ENCODE results near the gene ARHGAP15. TPM values are rescaled to one million over a fixed set of nuclear protein-coding genes. Genes with fewer than 3 reads are reported as not detected.
"Not testable (repeated sequence)": the region's sequence is repeated elsewhere in the genome, so short reads cannot be mapped to it uniquely, and the experiment has no call there.

Gene ARHGAP15
- 54.1 and 58.3 TPM in 2 replicates for total RNA-seq

DNA sequence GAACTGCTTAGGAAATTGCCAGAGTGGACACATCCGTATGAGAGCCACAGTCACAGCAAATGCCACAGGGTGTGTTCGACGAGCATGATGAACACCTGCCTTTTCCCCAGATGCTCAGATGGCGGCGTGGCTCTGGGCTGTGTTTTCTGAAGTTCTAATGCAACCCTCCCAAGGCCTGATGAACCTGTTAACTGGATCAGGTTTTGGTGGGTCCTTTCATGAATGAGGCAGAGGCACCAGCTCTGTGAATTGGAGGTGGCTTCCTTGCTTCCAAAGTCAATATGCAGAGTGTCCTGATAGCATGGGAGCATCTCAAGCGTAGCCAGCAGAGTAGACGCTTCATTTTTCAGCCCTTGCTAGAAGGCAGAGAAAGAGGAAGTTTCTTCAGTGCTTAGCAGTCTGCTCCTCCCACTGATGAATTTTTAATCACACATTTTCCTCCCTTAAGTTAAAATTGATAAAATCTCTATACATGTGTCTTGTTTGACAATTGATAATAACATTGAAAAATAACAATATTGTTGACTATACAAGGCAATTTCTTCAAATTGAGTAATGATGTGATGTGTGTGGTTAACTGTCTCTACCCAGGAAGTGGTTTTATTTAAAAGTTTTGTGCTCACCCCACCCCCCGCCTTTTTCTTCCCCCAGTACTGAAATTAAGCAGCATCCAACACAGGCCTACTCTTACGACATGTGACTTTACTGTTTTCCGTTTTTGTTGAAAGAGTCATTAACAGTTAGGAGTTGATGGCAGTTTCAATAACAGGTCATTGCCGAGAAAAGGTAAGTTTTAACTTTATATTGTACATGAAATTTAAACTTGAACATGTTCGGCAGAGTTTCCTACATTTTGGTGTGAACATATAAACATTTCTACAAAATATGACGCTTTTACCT is at the start of gene ARHGAP15:
ARHGAP15 (plus strand) TSS at position 739 of the 900 bp plus-strand sequence.
- Mint-ChIP-seq H3K36me3 (ENCODE audit: low read depth) (peaks cover 22% of the 10 kb centered on the region), H3K27me3 (ENCODE audit: low read depth) (no peaks in the 10 kb centered on the region), H3K4me3 (ENCODE audit: low read depth) (peak within 1 kb of the TSS; percentile 75), H3K27ac (peak within 1 kb of the TSS; percentile 99), H3K4me1 (ENCODE audit: low read depth) (peaks cover 34% of the 10 kb centered on the region), H3K9me3 (peaks cover 5% of the 10 kb centered on the region)
- DNase-seq (ENCODE audit: low spot score) = peak; percentile 66
- intact Hi-C loops (cut with micrococcal nuclease) = loop anchor here (1.0 to 10.0 kb wide), 7 partner anchors 12 to 266 kb away; no protein-coding TSS in a partner anchor

- intact Hi-C loops (cut with micrococcal nuclease) = loop anchor here (5.0 kb wide), 1 partner anchor 49 kb away; no protein-coding TSS in a partner anchor
- H3K36me3 Mint-ChIP-seq (ENCODE audit: low read depth) = no peaks in the 10 kb centered on the region
- H3K4me3 Mint-ChIP-seq (ENCODE audit: low read depth) = no peak overlapping the region
- peaks cover 28% of the 10 kb centered on the region for H3K4me1 Mint-ChIP-seq (ENCODE audit: low read depth)
- H3K9me3 Mint-ChIP-seq = no peaks in the 10 kb centered on the region
- no peak for DNase-seq (ENCODE audit: low spot score)
- peaks cover 6% of the 10 kb centered on the region for H3K27me3 Mint-ChIP-seq (ENCODE audit: low read depth)
- no peak overlapping the region for H3K27ac Mint-ChIP-seq
These were observed 47.6 kb upstream of the ARHGAP15 start for GRCh38 chr2:143081616-143082015.

- DNase-seq (ENCODE audit: low spot score) = no peak
- Mint-ChIP-seq H3K27ac (peak overlapping the region; percentile 22), H3K36me3 (ENCODE audit: low read depth) (no peaks in the 10 kb centered on the region), H3K9me3 (no peaks in the 10 kb centered on the region), H3K4me3 (ENCODE audit: low read depth) (no peak overlapping the region), H3K4me1 (ENCODE audit: low read depth) (peaks cover 34% of the 10 kb centered on the region), H3K27me3 (ENCODE audit: low read depth) (peaks cover 6% of the 10 kb centered on the region)
- intact Hi-C loops (cut with micrococcal nuclease) = loop anchor here (2.0 to 5.0 kb wide), 2 partner anchors 27 to 51 kb away; no protein-coding TSS in a partner anchor
These were observed 45.6 kb upstream of the ARHGAP15 start for GRCh38 chr2:143083636-143084035.

DNA sequence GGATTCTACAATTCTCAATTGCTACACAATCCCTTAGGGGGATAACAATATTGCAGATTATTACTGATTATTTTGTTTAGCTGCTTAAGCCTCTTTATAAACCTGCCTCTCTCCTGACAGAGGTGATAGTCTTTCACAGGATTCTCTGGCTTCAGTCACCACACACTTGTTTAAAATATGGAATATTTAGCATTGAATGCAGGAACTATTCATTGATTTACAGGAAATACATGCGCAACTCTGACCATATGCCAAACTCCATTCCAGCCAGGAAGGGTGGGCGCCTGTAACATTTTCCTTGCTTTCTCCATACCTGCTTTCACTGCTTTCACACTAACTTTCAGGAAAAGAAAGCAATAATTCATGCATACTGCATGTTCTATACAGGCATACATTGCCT is 44.8 kb upstream of the ARHGAP15 start:
- intact Hi-C loops (cut with micrococcal nuclease) = loop anchor here (2.0 to 5.0 kb wide), 2 partner anchors 26 to 52 kb away; no protein-coding TSS in a partner anchor
- H3K4me3 Mint-ChIP-seq (ENCODE audit: low read depth) = no peak overlapping the region
- no peaks in the 10 kb centered on the region for H3K36me3 Mint-ChIP-seq (ENCODE audit: low read depth)
- no peaks in the 10 kb centered on the region for H3K9me3 Mint-ChIP-seq
- no peak for DNase-seq (ENCODE audit: low spot score)
- peaks cover 34% of the 10 kb centered on the region for H3K4me1 Mint-ChIP-seq (ENCODE audit: low read depth)
- peaks cover 6% of the 10 kb centered on the region for H3K27me3 Mint-ChIP-seq (ENCODE audit: low read depth)
- H3K27ac Mint-ChIP-seq = no peak overlapping the region

- DNase-seq (ENCODE audit: low spot score) = no peak
- H3K9me3 Mint-ChIP-seq = no peaks in the 10 kb centered on the region
- peaks cover 2% of the 10 kb centered on the region for H3K27me3 Mint-ChIP-seq (ENCODE audit: low read depth)
- intact Hi-C loops (cut with micrococcal nuclease) = loop anchor here (2.0 kb wide), 1 partner anchor 26 kb away; no protein-coding TSS in a partner anchor
- H3K4me3 Mint-ChIP-seq (ENCODE audit: low read depth) = no peak overlapping the region
- peaks cover 34% of the 10 kb centered on the region for H3K4me1 Mint-ChIP-seq (ENCODE audit: low read depth)
- H3K27ac Mint-ChIP-seq = peak overlapping the region; percentile 81
- no peaks in the 10 kb centered on the region for H3K36me3 Mint-ChIP-seq (ENCODE audit: low read depth)
These were observed 44.0 kb upstream of the ARHGAP15 start for GRCh38 chr2:143085125-143085784.

DNA sequence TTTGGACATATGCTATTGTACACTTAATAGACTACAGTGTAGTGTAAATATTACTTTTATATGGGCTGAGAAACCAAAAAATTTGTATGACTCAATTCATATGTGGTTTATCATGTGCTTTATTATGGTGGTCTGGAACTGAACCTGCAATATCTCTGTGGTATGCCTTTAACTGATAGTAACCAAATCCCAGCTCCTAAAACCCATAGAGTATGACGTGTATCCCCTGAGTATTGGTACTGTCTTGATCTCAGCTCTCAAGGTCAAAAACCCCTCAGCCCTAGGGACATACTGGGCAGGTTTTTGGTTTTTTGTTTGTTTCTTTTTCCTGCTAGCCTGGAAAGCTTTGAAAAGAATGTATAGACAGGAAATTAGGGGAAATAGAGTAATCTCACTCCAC is 42.2 kb upstream of the ARHGAP15 start:
- Mint-ChIP-seq H3K4me3 (ENCODE audit: low read depth) (no peak overlapping the region), H3K27me3 (ENCODE audit: low read depth) (no peaks in the 10 kb centered on the region), H3K9me3 (no peaks in the 10 kb centered on the region), H3K4me1 (ENCODE audit: low read depth) (peaks cover 34% of the 10 kb centered on the region), H3K36me3 (ENCODE audit: low read depth) (no peaks in the 10 kb centered on the region), H3K27ac (no peak overlapping the region)
- intact Hi-C loops (cut with micrococcal nuclease) = no loop called here
- DNase-seq (ENCODE audit: low spot score) = no peak

DNA sequence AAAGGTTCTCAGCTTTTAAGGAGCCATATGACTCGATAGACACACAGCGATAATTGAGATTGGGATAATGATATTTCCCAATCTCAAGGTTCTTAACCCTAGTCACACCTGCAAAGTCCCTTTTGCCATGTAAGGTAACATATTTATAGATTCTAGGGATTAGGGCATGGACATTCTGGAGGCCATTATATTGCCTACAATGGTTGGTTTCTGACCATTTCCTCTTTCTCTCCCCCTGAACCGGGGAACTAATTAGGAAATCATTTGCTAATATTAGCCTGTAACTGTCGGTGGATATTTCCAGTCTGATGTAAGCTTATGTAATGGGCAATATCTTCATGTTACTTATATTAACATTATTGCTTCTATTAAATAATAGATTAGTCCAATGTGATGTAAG is 40.8 kb upstream of the ARHGAP15 start:
- Mint-ChIP-seq H3K9me3 (no peaks in the 10 kb centered on the region), H3K27ac (no peak overlapping the region)

DNA sequence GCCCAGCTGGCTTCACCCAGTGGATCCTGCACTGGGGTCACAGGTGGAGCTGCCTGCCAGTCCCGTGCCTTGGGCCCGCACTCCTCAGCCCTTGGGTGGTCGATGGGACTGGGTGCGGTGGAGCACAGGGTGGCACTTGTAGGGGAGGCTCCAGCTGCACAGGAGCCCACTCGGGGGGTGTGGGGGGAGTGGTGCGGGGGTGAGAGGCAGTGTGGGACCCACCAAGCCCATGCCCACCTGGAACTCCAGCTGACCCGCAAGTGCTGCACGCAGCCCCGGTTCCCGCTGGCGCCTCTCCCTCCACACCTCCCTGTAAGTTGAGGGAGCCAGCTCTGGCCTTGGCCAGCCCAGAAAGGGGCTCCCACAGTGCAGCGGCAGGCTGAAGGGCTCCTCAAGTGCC is 39.7 kb upstream of the ARHGAP15 start:
- H3K9me3 Mint-ChIP-seq; intact Hi-C loops (cut with micrococcal nuclease); DNase-seq (ENCODE audit: low spot score); H3K27ac Mint-ChIP-seq; H3K36me3 Mint-ChIP-seq (ENCODE audit: low read depth); H3K27me3 Mint-ChIP-seq (ENCODE audit: low read depth); H3K4me3 Mint-ChIP-seq (ENCODE audit: low read depth): not testable (repeated sequence)
- H3K4me1 Mint-ChIP-seq (ENCODE audit: low read depth) = peaks cover 24% of the 10 kb centered on the region

More for the DNA sequence above, 40.8 kb upstream of the ARHGAP15 start:
- Mint-ChIP-seq H3K4me1 (ENCODE audit: low read depth) (peaks cover 34% of the 10 kb centered on the region), H3K4me3 (ENCODE audit: low read depth) (no peak overlapping the region), H3K27me3 (ENCODE audit: low read depth) (no peaks in the 10 kb centered on the region), H3K36me3 (ENCODE audit: low read depth) (no peaks in the 10 kb centered on the region)
- intact Hi-C loops (cut with micrococcal nuclease) = no loop called here
- DNase-seq (ENCODE audit: low spot score) = no peak

GRCh38 chr2:143110758-143111428 is 18.3 kb upstream of the ARHGAP15 start:
- Mint-ChIP-seq H3K27me3 (ENCODE audit: low read depth) (peaks cover 8% of the 10 kb centered on the region), H3K9me3 (peaks cover 4% of the 10 kb centered on the region), H3K4me3 (ENCODE audit: low read depth) (no peak overlapping the region), H3K27ac (peak overlapping the region; percentile 64), H3K36me3 (ENCODE audit: low read depth) (no peaks in the 10 kb centered on the region), H3K4me1 (ENCODE audit: low read depth) (peaks cover 39% of the 10 kb centered on the region)
- peak; percentile 46 for DNase-seq (ENCODE audit: low spot score)
- intact Hi-C loops (cut with micrococcal nuclease) = loop anchor here (1.0 to 2.0 kb wide), 6 partner anchors 18 to 148 kb away; partner anchors contain the start of gene ARHGAP15

DNA sequence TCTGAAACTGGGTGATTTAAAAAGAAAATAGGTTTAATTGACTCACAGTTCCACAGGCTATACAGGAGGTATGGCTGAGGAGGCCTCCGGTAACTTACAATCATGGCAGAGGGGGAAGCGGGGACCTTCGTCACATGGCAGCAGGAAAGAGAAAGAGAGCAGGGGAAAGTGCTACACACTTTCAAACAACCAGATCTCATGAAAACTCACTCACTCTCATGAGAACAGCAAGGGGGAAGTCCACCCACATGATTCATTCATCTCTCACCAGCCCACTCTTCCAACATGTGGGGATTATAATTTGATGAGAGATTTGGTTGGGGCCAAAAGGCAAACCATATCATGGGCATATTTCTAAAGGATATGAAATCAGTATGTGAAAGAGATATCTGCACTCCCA is 12.0 kb upstream of the ARHGAP15 start:
- no peak for DNase-seq (ENCODE audit: low spot score)
- H3K9me3 Mint-ChIP-seq = peaks cover 23% of the 10 kb centered on the region
- intact Hi-C loops (cut with micrococcal nuclease) = no loop called here
- H3K27ac Mint-ChIP-seq = peak overlapping the region; percentile 17
- H3K36me3 Mint-ChIP-seq (ENCODE audit: low read depth) = peaks cover 13% of the 10 kb centered on the region
- H3K27me3 Mint-ChIP-seq (ENCODE audit: low read depth) = no peaks in the 10 kb centered on the region
- H3K4me1 Mint-ChIP-seq (ENCODE audit: low read depth) = peaks cover 31% of the 10 kb centered on the region
- H3K4me3 Mint-ChIP-seq (ENCODE audit: low read depth) = no peak overlapping the region

GRCh38 chr2:143121079-143121478 is 8.1 kb upstream of the ARHGAP15 start:
- H3K9me3 Mint-ChIP-seq = peaks cover 20% of the 10 kb centered on the region
- H3K4me3 Mint-ChIP-seq (ENCODE audit: low read depth) = no peak overlapping the region
- no peak for DNase-seq (ENCODE audit: low spot score)
- no peak overlapping the region for H3K27ac Mint-ChIP-seq
- peaks cover 19% of the 10 kb centered on the region for H3K4me1 Mint-ChIP-seq (ENCODE audit: low read depth)
- intact Hi-C loops (cut with micrococcal nuclease) = loop anchor here (10.0 kb wide), 1 partner anchor 274 kb away; no protein-coding TSS in a partner anchor
- H3K27me3 Mint-ChIP-seq (ENCODE audit: low read depth) = no peaks in the 10 kb centered on the region
- peaks cover 13% of the 10 kb centered on the region for H3K36me3 Mint-ChIP-seq (ENCODE audit: low read depth)

DNA sequence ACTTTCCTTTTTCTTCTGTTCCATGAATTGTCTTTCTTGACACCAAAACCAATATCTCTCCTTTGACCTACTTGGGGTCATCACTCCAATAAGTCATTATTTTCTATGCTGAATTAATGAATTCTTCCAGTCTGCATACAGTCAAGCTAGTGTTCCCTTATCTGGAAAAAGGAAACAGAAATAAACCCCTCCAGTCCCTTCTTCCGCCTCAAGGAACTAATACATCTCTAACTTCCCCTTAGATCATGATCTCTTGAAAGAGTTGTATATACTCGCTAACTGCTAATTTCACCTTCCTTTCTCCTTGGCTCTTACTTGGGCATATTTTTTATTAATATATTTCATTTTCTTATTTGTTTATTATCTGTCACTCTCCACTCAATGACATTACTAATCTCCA is 7.3 kb upstream of the ARHGAP15 start:
- H3K4me1 Mint-ChIP-seq (ENCODE audit: low read depth) = peaks cover 17% of the 10 kb centered on the region
- intact Hi-C loops (cut with micrococcal nuclease) = loop anchor here (10.0 kb wide), 1 partner anchor 273 kb away; no protein-coding TSS in a partner anchor
- no peak for DNase-seq (ENCODE audit: low spot score)
- H3K36me3 Mint-ChIP-seq (ENCODE audit: low read depth) = peaks cover 13% of the 10 kb centered on the region
- H3K4me3 Mint-ChIP-seq (ENCODE audit: low read depth) = no peak overlapping the region
- peaks cover 11% of the 10 kb centered on the region for H3K9me3 Mint-ChIP-seq
- no peaks in the 10 kb centered on the region for H3K27me3 Mint-ChIP-seq (ENCODE audit: low read depth)
- no peak overlapping the region for H3K27ac Mint-ChIP-seq

All from activated T-helper 2 cell treated with anti-CD3 and anti-CD28 coated beads, Interferon-gamma antibody, Interleukin-2, Interleukin-4, amounts not matched to agents 10 μg/mL and 5 μg/mL and 100 μg/mL, durations not matched to agents 14 hours and 24 hours and 36 hours (primary cell).